ENCODE measurements around the gene THAP7.

DNA sequence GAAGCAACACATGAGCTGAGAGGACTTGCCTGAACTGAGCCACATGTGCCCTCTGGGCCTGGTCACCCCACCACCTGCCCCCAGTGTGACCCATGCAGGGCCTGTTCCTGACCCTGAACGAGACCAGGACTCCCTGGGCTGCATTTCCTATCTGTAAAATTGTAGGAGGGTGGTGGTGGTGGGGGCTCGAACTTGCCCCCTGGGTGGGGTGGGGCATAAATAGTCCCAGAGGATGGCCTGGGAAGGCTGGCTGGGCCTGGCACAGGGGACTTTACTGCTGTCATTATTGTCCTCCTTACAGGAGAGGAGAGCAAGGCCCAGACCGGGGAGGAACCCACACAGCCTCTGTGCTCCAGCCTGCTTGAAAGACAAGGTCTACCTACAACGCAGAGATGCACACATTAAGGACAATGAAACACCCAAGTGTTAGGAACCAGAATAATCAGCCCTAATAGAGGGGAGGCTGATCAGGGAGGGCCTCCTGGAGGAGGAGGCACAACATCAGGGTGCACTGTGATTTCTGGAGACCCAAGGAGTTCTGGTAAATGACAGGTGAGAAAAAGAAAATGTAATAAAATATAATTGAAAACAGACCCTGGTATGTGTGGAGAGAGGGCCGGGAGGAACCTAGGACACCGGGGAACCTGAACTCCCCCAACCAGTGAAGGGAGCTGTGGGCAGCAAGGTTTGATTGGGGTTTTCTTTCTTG is 37.7 kb downstream of the THAP7 start:
- TF ChIP-seq, protein P1, sequence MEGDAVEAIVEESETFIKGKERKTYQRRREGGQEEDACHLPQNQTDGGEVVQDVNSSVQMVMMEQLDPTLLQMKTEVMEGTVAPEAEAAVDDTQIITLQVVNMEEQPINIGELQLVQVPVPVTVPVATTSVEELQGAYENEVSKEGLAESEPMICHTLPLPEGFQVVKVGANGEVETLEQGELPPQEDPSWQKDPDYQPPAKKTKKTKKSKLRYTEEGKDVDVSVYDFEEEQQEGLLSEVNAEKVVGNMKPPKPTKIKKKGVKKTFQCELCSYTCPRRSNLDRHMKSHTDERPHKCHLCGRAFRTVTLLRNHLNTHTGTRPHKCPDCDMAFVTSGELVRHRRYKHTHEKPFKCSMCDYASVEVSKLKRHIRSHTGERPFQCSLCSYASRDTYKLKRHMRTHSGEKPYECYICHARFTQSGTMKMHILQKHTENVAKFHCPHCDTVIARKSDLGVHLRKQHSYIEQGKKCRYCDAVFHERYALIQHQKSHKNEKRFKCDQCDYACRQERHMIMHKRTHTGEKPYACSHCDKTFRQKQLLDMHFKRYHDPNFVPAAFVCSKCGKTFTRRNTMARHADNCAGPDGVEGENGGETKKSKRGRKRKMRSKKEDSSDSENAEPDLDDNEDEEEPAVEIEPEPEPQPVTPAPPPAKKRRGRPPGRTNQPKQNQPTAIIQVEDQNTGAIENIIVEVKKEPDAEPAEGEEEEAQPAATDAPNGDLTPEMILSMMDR (IDR thresholded peaks at IDR 0.05; ENCODE audit: borderline replicate concordance, extremely low read depth, low read length, poor library complexity, severe bottlenecking): no peak
- no peak for TF ChIP-seq EZH2 (IDR thresholded peaks at IDR 0.05; ENCODE audit: borderline replicate concordance, low read depth, low read length, severe bottlenecking)

All from DND-41 (cell line).